ENCODE data around the gene NRSN2. TPM values are rescaled to one million over a fixed set of nuclear protein-coding genes. Genes with fewer than 3 reads are reported as not detected.
A peak's percentile ranks its signal among the peaks of the same experiment; 100 is the strongest.

The NRSN2 gene
- total and polyA plus RNA-seq, 2 of the 4 experiments (the other 2 are of a cell fraction), result 9.9 to 101 TPM

- no TSS peak for BruUV-seq (replicated peaks)
- Histone ChIP-seq H3K27ac (ENCODE audit: insufficient read depth, low read length) (peak overlapping the region; percentile 99), H2BK15ac (ENCODE audit: low read depth, low read length) (no peak overlapping the region), H3K4me3 (ENCODE audit: insufficient read depth, low read depth, low read length) (peak overlapping the region; percentile 100), H2BK20ac (ENCODE audit: low read depth, low read length) (no peak overlapping the region), H4K5ac (ENCODE audit: low read depth, low read length) (peak overlapping the region; percentile 86; the same call in 1 of the 2 replicates), H3K18ac (ENCODE audit: low read depth, low read length) (no peak overlapping the region), H2BK5ac (ENCODE audit: low read depth, low read length, poor library complexity, severe bottlenecking) (peak overlapping the region; percentile 92), H2AK5ac (ENCODE audit: low read depth, low read length) (peak overlapping the region; percentile 97), H4K8ac (ENCODE audit: low read depth in 2 of 2, low read length in 2 of 2) (peak overlapping the region; percentile 58 to 88; a peak in 2 of 4 replicates), H3K56ac (ENCODE audit: extremely low read depth, insufficient read depth, low read length) (peak overlapping the region; percentile 41; the same call in 1 of the 2 replicates), H3K9me1 (ENCODE audit: insufficient read depth, low read length) (peaks cover 22% of the 10 kb centered on the region), H2AFZ (replicated peaks; ENCODE audit: low read length, poor library complexity) (peak overlapping the region; percentile 89), H4K20me1 (ENCODE audit: insufficient read depth, low read length) (peaks cover 33% of the 10 kb centered on the region), H3K36me3 (ENCODE audit: control insufficient read depth, insufficient read depth, low read length) (peaks cover 5% of the 10 kb centered on the region; the same call in 1 of the 2 replicates), H3K9me3 (ENCODE audit: control insufficient read depth, insufficient read depth, low read length) (no peaks in the 10 kb centered on the region), H3K14ac (replicated peaks; ENCODE audit: low read depth, low read length) (peak overlapping the region; percentile 97), H3K9ac (ENCODE audit: low read depth, low read length) (peak overlapping the region; percentile 90), H3K4ac (ENCODE audit: low read depth, low read length) (peak overlapping the region; percentile 98), H3K27me3 (ENCODE audit: control insufficient read depth, insufficient read depth, low read length) (no peaks in the 10 kb centered on the region), H3K23ac (ENCODE audit: low read depth, low read length) (peak overlapping the region; percentile 97), H3K4me2 (ENCODE audit: low read depth, low read length) (peak overlapping the region; percentile 99), H3K79me1 (ENCODE audit: low read depth in 1 of 2, low read length in 2 of 2) (peaks cover 33 to 51% of the 10 kb centered on the region in 2 experiments), H2AK9ac (replicated peaks; ENCODE audit: low read depth, low read length, poor library complexity) (peak overlapping the region; percentile 99), H4K91ac (ENCODE audit: insufficient read depth, low read depth, low read length) (0 out of 2 replicates have a peak overlapping the region, but pooled peaks have one; percentile 71), H3K4me1 (ENCODE audit: control insufficient read depth, insufficient read depth, low read length) (peaks cover 18% of the 10 kb centered on the region), H2BK120ac (ENCODE audit: low read depth, low read length) (no peak overlapping the region)
- TF ChIP-seq CTCF (conservative IDR thresholded peaks at IDR 0.05; ENCODE audit: low read depth, low read length) (no peak), MAZ (IDR thresholded peaks at IDR 0.05; ENCODE audit: borderline replicate concordance, low read depth, low read length) (no peak), SMC3 (IDR thresholded peaks at IDR 0.05; ENCODE audit: low read depth, low read length) (no peak), CEBPB (IDR thresholded peaks at IDR 0.05; ENCODE audit: low read depth, low read length) (no peak), NFE2L2 (IDR thresholded peaks at IDR 0.05; ENCODE audit: low read depth, low read length) (no peak), MXI1 (IDR thresholded peaks at IDR 0.05; ENCODE audit: borderline replicate concordance, low read depth, low read length) (peak; percentile 59; the same call in 1 of the 2 replicates)
- CTCF ChIA-PET, result interaction anchor here (0.9 to 1.5 kb wide), 3 partner anchors 10 to 32 kb away, joined by 3 read pairs; no protein-coding TSS in a partner anchor
- dilution Hi-C loops (cut with HindIII; ENCODE audit: low sequenced_read_pairs, unreplicated experiment) (no loop called here), intact Hi-C loops (cut with micrococcal nuclease) (no loop called here), in situ Hi-C loops (cut with MboI; ENCODE audit: low sequenced_read_pairs) (no loop called here)
- POLR2A ChIA-PET (ENCODE audit: unreplicated experiment), result no interaction called here
- no CpG with 5 or more reads among the region's 15 CpGs for WGBS, 2 experiments (ENCODE audit: extremely low coverage in 2 of 2, insufficient read length in 1 of 2)
- DNase-seq (no peak), ATAC-seq (ENCODE audit: low read depth) (no peak)
Measured at GRCh38 chr20:298776-299391, 48.0 kb upstream of the NRSN2 start.

Measured in IMR-90 (cell line).